Astrocyte of the spinal cord (primary cell): ENCODE results near the gene GIGYF1.
"Not testable (repeated sequence)": the region's sequence is repeated elsewhere in the genome, so short reads cannot be mapped to it uniquely, and the experiment has no call there.

Source experiments
- DNase-seq: peaks from one replicate; pipeline ENCODE4 v3.0.0; 2011; ENCODE audit warnings: low read depth, low spot score
- H3K4me3 ChIP-seq: 2 replicates; pipeline ENCODE4 v1.5.1; 2011; ENCODE audit warnings: low read depth, mild to moderate bottlenecking, low read length, moderate library complexity
- in situ Hi-C: cut with HindIII; loops from 2 replicates; pipeline ENCODE4 v1.10.0; 2017; ENCODE audit warnings: low sequenced_read_pairs
- TF ChIP-seq, protein P1 (sequence below): IDR thresholded peaks from 2 replicates; pipeline ENCODE4 v1.5.1; 2012; ENCODE audit warnings: low read depth, mild to moderate bottlenecking, low read length, inconsistent platforms

The GIGYF1 gene

DNA sequence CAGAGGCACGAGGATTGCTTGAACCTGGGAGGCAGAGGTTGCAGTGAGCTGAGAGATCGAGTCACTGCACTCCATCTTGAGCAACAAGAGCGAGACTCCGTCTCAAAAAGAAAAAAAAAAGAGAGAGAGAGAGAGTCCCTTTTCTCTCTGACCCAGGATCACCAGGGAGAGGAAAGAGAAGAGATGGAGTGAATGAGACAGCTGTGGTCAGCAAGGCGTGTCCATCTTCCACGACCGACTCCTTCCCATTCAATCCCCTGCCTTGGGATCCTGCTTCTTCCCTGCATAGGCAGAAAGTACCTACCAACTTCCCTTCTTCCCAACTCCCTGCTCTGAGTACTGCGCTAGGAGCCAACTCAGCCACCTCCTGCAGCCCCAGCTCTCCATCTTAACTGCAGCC lies 34.1 kb upstream of the GIGYF1 start:
- in situ Hi-C loops, result no loop called here
- no peak for DNase-seq
- H3K4me3 ChIP-seq, result no peak overlapping the region
- TF ChIP-seq, protein P1, sequence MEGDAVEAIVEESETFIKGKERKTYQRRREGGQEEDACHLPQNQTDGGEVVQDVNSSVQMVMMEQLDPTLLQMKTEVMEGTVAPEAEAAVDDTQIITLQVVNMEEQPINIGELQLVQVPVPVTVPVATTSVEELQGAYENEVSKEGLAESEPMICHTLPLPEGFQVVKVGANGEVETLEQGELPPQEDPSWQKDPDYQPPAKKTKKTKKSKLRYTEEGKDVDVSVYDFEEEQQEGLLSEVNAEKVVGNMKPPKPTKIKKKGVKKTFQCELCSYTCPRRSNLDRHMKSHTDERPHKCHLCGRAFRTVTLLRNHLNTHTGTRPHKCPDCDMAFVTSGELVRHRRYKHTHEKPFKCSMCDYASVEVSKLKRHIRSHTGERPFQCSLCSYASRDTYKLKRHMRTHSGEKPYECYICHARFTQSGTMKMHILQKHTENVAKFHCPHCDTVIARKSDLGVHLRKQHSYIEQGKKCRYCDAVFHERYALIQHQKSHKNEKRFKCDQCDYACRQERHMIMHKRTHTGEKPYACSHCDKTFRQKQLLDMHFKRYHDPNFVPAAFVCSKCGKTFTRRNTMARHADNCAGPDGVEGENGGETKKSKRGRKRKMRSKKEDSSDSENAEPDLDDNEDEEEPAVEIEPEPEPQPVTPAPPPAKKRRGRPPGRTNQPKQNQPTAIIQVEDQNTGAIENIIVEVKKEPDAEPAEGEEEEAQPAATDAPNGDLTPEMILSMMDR, result no peak

DNA sequence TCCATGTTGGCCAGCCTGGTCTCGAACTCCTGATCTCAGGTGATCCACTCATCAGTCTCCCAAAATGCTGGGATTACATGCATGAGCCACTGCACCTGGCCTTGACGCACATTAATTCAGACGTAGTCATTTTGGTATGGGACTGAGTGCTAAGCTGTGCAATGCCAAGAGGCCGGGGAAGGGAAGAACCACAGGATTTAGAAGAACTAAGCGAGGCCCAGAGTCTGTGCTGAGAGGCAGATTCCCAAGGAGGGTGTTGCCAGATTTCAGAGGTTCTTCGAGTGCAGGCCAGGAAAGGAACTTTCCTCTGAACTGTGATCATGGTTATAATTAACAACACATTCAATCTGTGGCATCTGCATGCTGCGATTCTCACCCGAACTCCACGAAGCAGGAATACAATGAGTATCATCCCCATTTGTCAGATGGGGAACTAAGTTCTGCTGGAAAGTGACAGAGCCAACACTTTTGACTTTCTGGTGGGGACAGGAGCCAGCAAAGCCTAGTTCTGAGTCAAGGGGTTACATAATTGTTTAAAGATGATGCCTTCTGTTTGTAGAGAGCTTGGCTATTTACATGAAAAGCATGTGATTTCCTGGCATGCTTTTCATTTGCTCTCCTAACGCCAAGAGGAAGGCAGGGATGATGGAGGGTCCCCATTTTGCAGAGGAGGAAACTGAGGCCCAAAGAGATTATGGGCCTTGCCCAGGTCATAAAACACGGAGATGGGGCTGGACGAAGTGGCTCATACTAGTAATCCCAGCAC lies 33.1 kb upstream of the GIGYF1 start:
- H3K4me3 ChIP-seq, result no peak overlapping the region

DNA sequence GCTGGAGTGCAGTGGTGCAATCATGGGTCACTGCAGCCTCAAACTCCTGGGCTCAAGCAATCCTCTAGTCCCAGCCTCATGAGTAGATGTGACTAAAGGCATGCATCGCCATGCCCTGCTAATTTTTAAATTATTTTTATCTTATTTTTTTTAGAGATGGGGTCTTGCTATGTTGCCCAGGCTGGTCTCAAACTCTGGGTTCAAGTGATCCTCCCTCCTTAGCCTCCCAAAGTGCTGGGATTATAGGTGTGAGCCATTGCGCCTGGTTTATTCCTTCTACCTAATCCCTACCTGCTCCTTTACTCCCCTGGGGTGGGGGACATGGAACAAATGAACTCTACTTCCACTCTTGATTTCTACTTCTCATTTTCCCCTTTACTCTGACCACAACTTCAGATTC lies 30.3 kb upstream of the GIGYF1 start:
- H3K4me3 ChIP-seq, in situ Hi-C loops, DNase-seq: not testable (repeated sequence)

More for the DNA sequence above, 33.1 kb upstream of the GIGYF1 start:
- TF ChIP-seq, protein P1, result no peak
- in situ Hi-C loops, result no loop called here
- peak; percentile 60 for DNase-seq

DNA sequence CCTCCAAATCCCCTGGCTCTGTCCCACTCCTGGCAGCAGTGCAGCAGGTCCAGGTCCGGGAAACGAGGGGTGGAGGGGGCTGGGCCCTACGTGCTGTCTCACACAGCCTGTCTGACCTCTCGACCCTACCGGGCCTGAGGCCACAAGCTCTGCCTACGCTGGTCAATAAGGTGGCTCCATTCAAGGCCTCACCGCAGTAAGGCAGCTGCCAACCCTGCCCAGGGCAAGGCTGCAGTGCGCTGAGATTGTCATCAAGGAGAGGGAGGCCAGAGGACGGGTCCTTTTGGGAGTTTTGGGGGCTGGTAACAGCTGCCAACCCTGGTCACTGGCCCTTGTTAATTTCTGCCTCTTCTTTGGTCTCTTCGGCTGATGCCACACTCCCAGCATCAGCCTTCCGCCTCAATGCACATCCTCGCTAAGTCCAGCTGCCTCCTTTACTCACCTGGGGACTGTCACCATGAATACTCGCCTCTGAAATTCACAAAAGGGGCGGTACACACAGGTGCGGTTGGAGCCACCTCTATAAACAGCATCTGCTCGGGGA lies 29.8 kb upstream of the GIGYF1 start:
- H3K4me3 ChIP-seq, result no peak overlapping the region
- no peak for DNase-seq
- TF ChIP-seq, protein P1, result no peak
- in situ Hi-C loops, result no loop called here

DNA sequence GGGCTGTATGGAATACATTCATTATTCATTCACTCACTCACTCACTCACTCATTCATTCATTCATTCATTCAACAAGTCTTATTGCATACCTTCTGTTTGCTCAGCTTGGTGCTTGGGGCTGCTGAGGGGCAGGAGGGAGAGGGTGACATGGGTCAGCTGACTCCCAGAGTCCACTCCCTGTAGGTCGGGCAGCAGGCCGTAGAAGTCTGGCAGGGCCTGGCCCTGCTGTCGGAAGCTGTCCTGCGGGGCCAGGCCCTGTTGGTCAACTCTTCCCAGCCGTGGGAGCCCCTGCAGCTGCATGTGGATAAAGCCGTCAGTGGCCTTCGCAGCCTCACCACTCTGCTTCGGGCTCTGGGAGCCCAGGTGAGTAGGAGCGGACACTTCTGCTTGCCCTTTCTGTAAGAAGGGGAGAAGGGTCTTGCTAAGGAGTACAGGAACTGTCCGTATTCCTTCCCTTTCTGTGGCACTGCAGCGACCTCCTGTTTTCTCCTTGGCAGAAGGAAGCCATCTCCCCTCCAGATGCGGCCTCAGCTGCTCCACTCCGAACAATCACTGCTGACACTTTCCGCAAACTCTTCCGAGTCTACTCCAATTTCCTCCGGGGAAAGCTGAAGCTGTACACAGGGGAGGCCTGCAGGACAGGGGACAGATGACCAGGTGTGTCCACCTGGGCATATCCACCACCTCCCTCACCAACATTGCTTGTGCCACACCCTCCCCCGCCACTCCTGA lies 28.6 kb upstream of the GIGYF1 start:
- in situ Hi-C loops, result no loop called here
- H3K4me3 ChIP-seq, result no peak overlapping the region
- TF ChIP-seq, protein P1, result no peak
- no peak for DNase-seq

DNA sequence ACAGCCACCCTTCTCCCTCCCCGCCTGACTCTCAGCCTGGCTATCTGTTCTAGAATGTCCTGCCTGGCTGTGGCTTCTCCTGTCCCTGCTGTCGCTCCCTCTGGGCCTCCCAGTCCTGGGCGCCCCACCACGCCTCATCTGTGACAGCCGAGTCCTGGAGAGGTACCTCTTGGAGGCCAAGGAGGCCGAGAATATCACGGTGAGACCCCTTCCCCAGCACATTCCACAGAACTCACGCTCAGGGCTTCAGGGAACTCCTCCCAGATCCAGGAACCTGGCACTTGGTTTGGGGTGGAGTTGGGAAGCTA lies 27.4 kb upstream of the GIGYF1 start:
- TF ChIP-seq, protein P1, result no peak
- no peak for DNase-seq
- no peak overlapping the region for H3K4me3 ChIP-seq
- in situ Hi-C loops, result no loop called here
